ENCODE results near the gene WNT8B.

WNT8B gene

GRCh38 chr10:100462709-100463108, at the start of gene WNT8B:
TSS of gene WNT8B (plus strand) at chr10:100463009. CDS start at chr10:100463169, 160 bp downstream.
- no peaks in the 10 kb centered on the region for H3K36me3 ChIP-seq (ENCODE audit: control insufficient read depth in 1 of 2, insufficient read depth in 2 of 2, low read length in 2 of 2)
- no peak within 1 kb of the TSS for H3K27ac ChIP-seq (ENCODE audit: low read length)
- no peak within 1 kb of the TSS for H3K4me3 ChIP-seq (ENCODE audit: low read depth in 1 of 2, low read length in 2 of 2)
- H3K27me3 ChIP-seq (ENCODE audit: low read depth, low read length), result peaks cover 7% of the 10 kb centered on the region
- no peaks in the 10 kb centered on the region for H3K9me3 ChIP-seq (ENCODE audit: control insufficient read depth in 1 of 2, low read length in 2 of 2)
- no peaks in the 10 kb centered on the region for H3K4me1 ChIP-seq (ENCODE audit: control insufficient read depth in 1 of 2, insufficient read depth in 2 of 2, low read length in 2 of 2)

GRCh38 chr10:100413173-100413572, 49.6 kb upstream of the WNT8B start:
- Histone ChIP-seq H3K4me1 (ENCODE audit: control insufficient read depth in 1 of 2, insufficient read depth in 2 of 2, low read length in 2 of 2) (no peaks in the 10 kb centered on the region), H3K27ac (ENCODE audit: low read length) (no peak overlapping the region), H3K27me3 (ENCODE audit: low read depth, low read length) (no peaks in the 10 kb centered on the region), H3K36me3 (ENCODE audit: control insufficient read depth in 1 of 2, insufficient read depth in 2 of 2, low read length in 2 of 2) (no peaks in the 10 kb centered on the region), H3K9me3 (ENCODE audit: control insufficient read depth in 1 of 2, low read length in 2 of 2) (no peaks in the 10 kb centered on the region), H3K4me3 (ENCODE audit: low read depth in 1 of 2, low read length in 2 of 2) (no peak overlapping the region)

- H3K27ac ChIP-seq (ENCODE audit: low read length), result no peak overlapping the region
- no peaks in the 10 kb centered on the region for H3K36me3 ChIP-seq (ENCODE audit: control insufficient read depth in 1 of 2, insufficient read depth in 2 of 2, low read length in 2 of 2)
- no peaks in the 10 kb centered on the region for H3K4me1 ChIP-seq (ENCODE audit: control insufficient read depth in 1 of 2, insufficient read depth in 2 of 2, low read length in 2 of 2)
- no peaks in the 10 kb centered on the region for H3K27me3 ChIP-seq (ENCODE audit: low read depth, low read length)
- H3K4me3 ChIP-seq (ENCODE audit: low read depth in 1 of 2, low read length in 2 of 2), result no peak overlapping the region
- H3K9me3 ChIP-seq (ENCODE audit: control insufficient read depth in 1 of 2, low read length in 2 of 2), result no peaks in the 10 kb centered on the region
Observed at GRCh38 chr10:100419911-100420449, 42.8 kb upstream of the WNT8B start.

GRCh38 chr10:100427374-100427773, 35.4 kb upstream of the WNT8B start:
- Histone ChIP-seq H3K9me3 (ENCODE audit: control insufficient read depth in 1 of 2, low read length in 2 of 2) (no peaks in the 10 kb centered on the region), H3K27me3 (ENCODE audit: low read depth, low read length) (no peaks in the 10 kb centered on the region), H3K4me3 (ENCODE audit: low read depth in 1 of 2, low read length in 2 of 2) (no peak overlapping the region), H3K4me1 (ENCODE audit: control insufficient read depth in 1 of 2, insufficient read depth in 2 of 2, low read length in 2 of 2) (no peaks in the 10 kb centered on the region), H3K36me3 (ENCODE audit: control insufficient read depth in 1 of 2, insufficient read depth in 2 of 2, low read length in 2 of 2) (no peaks in the 10 kb centered on the region), H3K27ac (ENCODE audit: low read length) (no peak overlapping the region)

- Histone ChIP-seq H3K27me3 (ENCODE audit: low read depth, low read length) (no peaks in the 10 kb centered on the region), H3K4me1 (ENCODE audit: control insufficient read depth in 1 of 2, insufficient read depth in 2 of 2, low read length in 2 of 2) (no peaks in the 10 kb centered on the region), H3K9me3 (ENCODE audit: control insufficient read depth in 1 of 2, low read length in 2 of 2) (no peaks in the 10 kb centered on the region), H3K27ac (ENCODE audit: low read length) (no peak overlapping the region), H3K4me3 (ENCODE audit: low read depth in 1 of 2, low read length in 2 of 2) (no peak overlapping the region), H3K36me3 (ENCODE audit: control insufficient read depth in 1 of 2, insufficient read depth in 2 of 2, low read length in 2 of 2) (no peaks in the 10 kb centered on the region)
Observed at GRCh38 chr10:100433253-100434240, 29.3 kb upstream of the WNT8B start.

GRCh38 chr10:100436255-100436654, 26.6 kb upstream of the WNT8B start:
- H3K27ac ChIP-seq (ENCODE audit: low read length), result no peak overlapping the region
- H3K4me3 ChIP-seq (ENCODE audit: low read depth in 1 of 2, low read length in 2 of 2), result no peak overlapping the region
- H3K4me1 ChIP-seq (ENCODE audit: control insufficient read depth in 1 of 2, insufficient read depth in 2 of 2, low read length in 2 of 2), result no peaks in the 10 kb centered on the region
- H3K27me3 ChIP-seq (ENCODE audit: low read depth, low read length), result no peaks in the 10 kb centered on the region
- H3K36me3 ChIP-seq (ENCODE audit: control insufficient read depth in 1 of 2, insufficient read depth in 2 of 2, low read length in 2 of 2), result no peaks in the 10 kb centered on the region
- no peaks in the 10 kb centered on the region for H3K9me3 ChIP-seq (ENCODE audit: control insufficient read depth in 1 of 2, low read length in 2 of 2)

GRCh38 chr10:100438674-100439315, 24.0 kb upstream of the WNT8B start:
- Histone ChIP-seq H3K4me1 (ENCODE audit: control insufficient read depth in 1 of 2, insufficient read depth in 2 of 2, low read length in 2 of 2) (no peaks in the 10 kb centered on the region), H3K36me3 (ENCODE audit: control insufficient read depth in 1 of 2, insufficient read depth in 2 of 2, low read length in 2 of 2) (no peaks in the 10 kb centered on the region), H3K27me3 (ENCODE audit: low read depth, low read length) (no peaks in the 10 kb centered on the region), H3K9me3 (ENCODE audit: control insufficient read depth in 1 of 2, low read length in 2 of 2) (no peaks in the 10 kb centered on the region), H3K4me3 (ENCODE audit: low read depth in 1 of 2, low read length in 2 of 2) (no peak overlapping the region), H3K27ac (ENCODE audit: low read length) (no peak overlapping the region)

GRCh38 chr10:100442548-100442947, 20.3 kb upstream of the WNT8B start:
- Histone ChIP-seq H3K27ac (ENCODE audit: low read length) (no peak overlapping the region), H3K9me3 (ENCODE audit: control insufficient read depth in 1 of 2, low read length in 2 of 2) (no peaks in the 10 kb centered on the region), H3K36me3 (ENCODE audit: control insufficient read depth in 1 of 2, insufficient read depth in 2 of 2, low read length in 2 of 2) (no peaks in the 10 kb centered on the region), H3K4me3 (ENCODE audit: low read depth in 1 of 2, low read length in 2 of 2) (no peak overlapping the region), H3K4me1 (ENCODE audit: control insufficient read depth in 1 of 2, insufficient read depth in 2 of 2, low read length in 2 of 2) (no peaks in the 10 kb centered on the region), H3K27me3 (ENCODE audit: low read depth, low read length) (no peaks in the 10 kb centered on the region)

- Histone ChIP-seq H3K4me1 (ENCODE audit: control insufficient read depth in 1 of 2, insufficient read depth in 2 of 2, low read length in 2 of 2) (no peaks in the 10 kb centered on the region), H3K9me3 (ENCODE audit: control insufficient read depth in 1 of 2, low read length in 2 of 2) (no peaks in the 10 kb centered on the region), H3K4me3 (ENCODE audit: low read depth in 1 of 2, low read length in 2 of 2) (no peak overlapping the region), H3K36me3 (ENCODE audit: control insufficient read depth in 1 of 2, insufficient read depth in 2 of 2, low read length in 2 of 2) (no peaks in the 10 kb centered on the region), H3K27ac (ENCODE audit: low read length) (no peak overlapping the region), H3K27me3 (ENCODE audit: low read depth, low read length) (no peaks in the 10 kb centered on the region)
Observed at GRCh38 chr10:100446130-100446761, 16.6 kb upstream of the WNT8B start.

GRCh38 chr10:100447663-100448062, 15.1 kb upstream of the WNT8B start:
- Histone ChIP-seq H3K27me3 (ENCODE audit: low read depth, low read length) (no peaks in the 10 kb centered on the region), H3K4me1 (ENCODE audit: control insufficient read depth in 1 of 2, insufficient read depth in 2 of 2, low read length in 2 of 2) (no peaks in the 10 kb centered on the region), H3K4me3 (ENCODE audit: low read depth in 1 of 2, low read length in 2 of 2) (no peak overlapping the region), H3K36me3 (ENCODE audit: control insufficient read depth in 1 of 2, insufficient read depth in 2 of 2, low read length in 2 of 2) (no peaks in the 10 kb centered on the region), H3K9me3 (ENCODE audit: control insufficient read depth in 1 of 2, low read length in 2 of 2) (no peaks in the 10 kb centered on the region), H3K27ac (ENCODE audit: low read length) (no peak overlapping the region)

GRCh38 chr10:100448951-100449350, 13.9 kb upstream of the WNT8B start:
- H3K9me3 ChIP-seq (ENCODE audit: control insufficient read depth in 1 of 2, low read length in 2 of 2), result no peaks in the 10 kb centered on the region
- no peak overlapping the region for H3K27ac ChIP-seq (ENCODE audit: low read length)
- H3K4me3 ChIP-seq (ENCODE audit: low read depth in 1 of 2, low read length in 2 of 2), result no peak overlapping the region

More at GRCh38 chr10:100448951-100449350, 13.9 kb upstream of the WNT8B start:
- no peaks in the 10 kb centered on the region for H3K4me1 ChIP-seq (ENCODE audit: control insufficient read depth in 1 of 2, insufficient read depth in 2 of 2, low read length in 2 of 2)
- H3K27me3 ChIP-seq (ENCODE audit: low read depth, low read length), result no peaks in the 10 kb centered on the region
- no peaks in the 10 kb centered on the region for H3K36me3 ChIP-seq (ENCODE audit: control insufficient read depth in 1 of 2, insufficient read depth in 2 of 2, low read length in 2 of 2)

Data from muscle layer of duodenum (tissue), 2 donors.